ENCODE measurements around the gene U2AF2.

Gene U2AF2

GRCh38 chr19:55654868-55655647, at the start of gene U2AF2:
Gene U2AF2 (plus strand): TSS chr19:55655035. CDS start chr19:55655105, 70 bp downstream.
- in situ Hi-C loops (cut with HindIII; ENCODE audit: low sequenced_read_pairs): no loop called here

DNA sequence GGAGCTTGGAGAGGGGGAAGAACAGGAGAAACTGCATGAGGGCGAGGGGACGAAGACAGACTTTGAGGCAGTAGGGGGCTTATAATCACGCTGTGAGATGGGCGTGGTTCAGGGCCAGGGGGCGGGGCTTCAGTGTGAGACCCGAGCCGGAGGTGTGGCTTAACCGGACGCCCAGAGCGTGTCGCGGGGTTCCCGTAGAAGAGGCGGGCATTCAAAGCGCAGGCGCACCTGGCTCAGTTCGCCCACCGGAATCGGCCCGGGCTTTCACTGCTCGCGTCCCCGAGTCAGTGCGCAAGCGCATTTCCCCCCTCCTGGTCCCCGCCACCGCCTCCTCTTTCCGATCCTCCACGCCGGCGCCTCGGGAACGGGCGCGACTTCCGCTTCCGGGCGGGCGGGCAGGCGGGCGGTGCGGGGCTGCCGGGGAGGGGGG, 49.6 kb upstream of the U2AF2 start:
- in situ Hi-C loops (cut with HindIII; ENCODE audit: low sequenced_read_pairs): no loop called here

DNA sequence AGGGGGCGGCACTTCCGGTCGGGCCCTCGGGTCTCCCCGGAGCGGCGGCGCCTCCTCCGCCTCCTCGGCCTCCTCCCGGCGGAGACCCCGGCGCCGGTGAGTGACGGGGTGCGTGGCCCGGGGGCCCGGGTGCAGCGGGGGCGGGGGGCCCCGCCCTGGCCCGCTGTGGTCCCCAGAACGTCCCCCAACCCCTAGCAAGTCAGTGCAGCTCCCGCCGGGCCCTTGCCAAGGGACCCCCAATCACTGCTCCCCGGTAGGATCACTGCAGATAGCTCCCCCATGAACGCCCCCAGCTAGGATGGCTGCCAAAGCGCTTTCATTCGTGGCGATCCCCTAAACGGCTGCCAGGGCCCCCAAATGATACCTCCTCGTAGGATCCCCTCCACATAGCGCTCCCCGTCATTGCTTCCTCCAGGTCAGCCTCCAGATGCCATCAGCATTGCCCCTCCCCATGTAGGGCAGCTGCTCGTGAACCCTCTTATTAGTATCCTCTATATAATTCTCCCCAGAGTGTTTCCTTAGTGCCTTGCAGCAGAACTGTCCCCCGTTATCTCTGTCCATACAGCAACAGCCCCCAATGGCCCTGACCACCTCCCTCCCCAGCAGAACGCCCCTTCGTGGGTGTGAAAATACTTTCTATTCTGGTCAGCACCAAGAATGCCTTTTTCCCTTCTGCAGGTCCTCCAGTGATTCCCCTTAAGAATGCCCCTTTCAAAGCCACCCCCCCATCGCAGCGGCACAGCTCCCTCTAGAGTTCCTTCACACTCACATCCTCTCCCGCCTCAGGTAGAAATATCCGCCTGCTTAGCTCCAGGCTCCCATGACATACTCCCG, 49.0 kb upstream of the U2AF2 start, which contains the start of gene ZNF865:
Gene ZNF865, plus strand, starts transcription at position 11 of the 834 bp plus-strand sequence. CDS start 7,972 bp downstream, outside the sequence.
- in situ Hi-C loops (cut with HindIII; ENCODE audit: low sequenced_read_pairs): no loop called here

GRCh38 chr19:55606471-55606787, 48.4 kb upstream of the U2AF2 start:
- in situ Hi-C loops (cut with HindIII; ENCODE audit: low sequenced_read_pairs): no loop called here

DNA sequence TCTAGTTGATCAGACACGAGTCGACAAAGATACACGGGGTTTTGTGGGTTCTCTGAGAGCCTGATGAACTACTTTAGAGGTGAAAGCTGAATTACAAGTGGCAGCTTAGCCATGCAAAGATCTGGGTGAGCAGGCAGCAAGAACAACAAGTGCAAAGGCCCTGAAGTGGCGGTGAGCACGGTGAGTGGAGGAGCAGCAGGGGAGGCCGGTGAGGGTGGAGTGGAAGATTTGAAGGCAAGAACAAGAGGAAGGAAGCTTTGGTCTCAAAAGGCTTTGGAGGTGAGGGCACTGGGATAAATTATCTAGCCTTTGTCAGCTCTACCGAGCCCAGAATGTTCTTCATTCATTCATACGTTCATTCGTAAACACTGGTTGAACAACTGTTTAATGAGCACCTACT, 48.0 kb upstream of the U2AF2 start:
- in situ Hi-C loops (cut with HindIII; ENCODE audit: low sequenced_read_pairs): no loop called here

DNA sequence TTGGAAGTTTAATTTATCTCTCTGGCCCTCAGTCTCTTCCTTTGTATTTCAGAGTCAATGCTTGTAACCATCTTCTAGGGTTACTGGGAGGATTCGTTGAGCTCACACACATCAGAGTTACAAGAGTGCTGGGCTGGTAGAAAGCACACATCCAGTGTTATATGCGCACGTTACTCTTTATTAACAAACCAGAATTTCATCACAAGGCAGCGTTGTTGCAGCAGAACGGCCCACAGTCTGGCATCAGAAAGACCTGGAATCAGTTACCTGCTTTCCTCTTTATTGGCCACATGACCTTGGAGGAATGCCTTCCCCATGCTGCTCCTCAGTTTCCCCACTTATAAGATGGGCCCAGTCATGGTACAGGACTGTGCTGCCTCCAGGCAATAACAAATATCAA, 45.5 kb upstream of the U2AF2 start:
- in situ Hi-C loops (cut with HindIII; ENCODE audit: low sequenced_read_pairs): no loop called here

GRCh38 chr19:55611300-55611982, 43.4 kb upstream of the U2AF2 start:
- in situ Hi-C loops (cut with HindIII; ENCODE audit: low sequenced_read_pairs): no loop called here

- in situ Hi-C loops (cut with HindIII; ENCODE audit: low sequenced_read_pairs): no loop called here
These were observed 42.7 kb upstream of the U2AF2 start for GRCh38 chr19:55611983-55612645.

- in situ Hi-C loops (cut with HindIII; ENCODE audit: low sequenced_read_pairs): no loop called here
These were observed 41.4 kb upstream of the U2AF2 start for GRCh38 chr19:55613396-55613795.

DNA sequence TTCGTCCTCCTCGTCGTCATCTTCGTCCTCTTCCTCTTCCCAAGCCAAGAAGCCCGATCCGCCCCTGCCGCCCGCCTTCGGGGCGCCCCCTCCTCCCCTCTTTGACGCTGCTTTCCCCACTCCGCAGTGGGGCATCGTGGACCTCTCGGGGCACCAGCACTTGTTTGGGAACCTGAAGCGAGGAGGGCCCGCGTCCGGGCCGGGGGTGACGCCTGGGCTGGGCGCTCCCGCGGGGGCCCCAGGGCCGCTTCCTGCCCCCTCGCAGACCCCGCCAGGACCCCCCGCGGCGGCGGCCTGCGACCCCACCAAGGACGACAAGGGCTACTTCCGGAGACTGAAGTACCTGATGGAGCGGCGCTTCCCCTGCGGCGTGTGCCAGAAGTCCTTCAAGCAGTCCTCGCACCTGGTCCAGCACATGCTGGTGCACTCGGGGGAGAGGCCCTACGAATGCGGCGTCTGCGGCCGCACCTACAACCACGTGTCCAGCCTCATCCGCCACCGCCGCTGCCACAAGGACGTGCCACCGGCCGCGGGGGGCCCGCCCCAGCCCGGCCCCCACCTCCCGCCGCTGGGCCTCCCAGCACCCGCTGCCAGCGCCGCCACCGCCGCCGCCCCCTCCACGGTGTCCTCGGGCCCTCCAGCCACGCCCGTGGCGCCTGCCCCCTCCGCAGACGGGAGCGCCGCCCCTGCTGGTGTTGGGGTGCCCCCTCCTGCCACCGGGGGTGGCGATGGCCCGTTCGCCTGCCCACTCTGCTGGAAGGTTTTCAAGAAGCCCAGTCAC, 40.7 kb upstream of the U2AF2 start:
- in situ Hi-C loops (cut with HindIII; ENCODE audit: low sequenced_read_pairs): no loop called here

- in situ Hi-C loops (cut with HindIII; ENCODE audit: low sequenced_read_pairs): no loop called here
These were observed 39.9 kb upstream of the U2AF2 start for GRCh38 chr19:55614711-55615542.

DNA sequence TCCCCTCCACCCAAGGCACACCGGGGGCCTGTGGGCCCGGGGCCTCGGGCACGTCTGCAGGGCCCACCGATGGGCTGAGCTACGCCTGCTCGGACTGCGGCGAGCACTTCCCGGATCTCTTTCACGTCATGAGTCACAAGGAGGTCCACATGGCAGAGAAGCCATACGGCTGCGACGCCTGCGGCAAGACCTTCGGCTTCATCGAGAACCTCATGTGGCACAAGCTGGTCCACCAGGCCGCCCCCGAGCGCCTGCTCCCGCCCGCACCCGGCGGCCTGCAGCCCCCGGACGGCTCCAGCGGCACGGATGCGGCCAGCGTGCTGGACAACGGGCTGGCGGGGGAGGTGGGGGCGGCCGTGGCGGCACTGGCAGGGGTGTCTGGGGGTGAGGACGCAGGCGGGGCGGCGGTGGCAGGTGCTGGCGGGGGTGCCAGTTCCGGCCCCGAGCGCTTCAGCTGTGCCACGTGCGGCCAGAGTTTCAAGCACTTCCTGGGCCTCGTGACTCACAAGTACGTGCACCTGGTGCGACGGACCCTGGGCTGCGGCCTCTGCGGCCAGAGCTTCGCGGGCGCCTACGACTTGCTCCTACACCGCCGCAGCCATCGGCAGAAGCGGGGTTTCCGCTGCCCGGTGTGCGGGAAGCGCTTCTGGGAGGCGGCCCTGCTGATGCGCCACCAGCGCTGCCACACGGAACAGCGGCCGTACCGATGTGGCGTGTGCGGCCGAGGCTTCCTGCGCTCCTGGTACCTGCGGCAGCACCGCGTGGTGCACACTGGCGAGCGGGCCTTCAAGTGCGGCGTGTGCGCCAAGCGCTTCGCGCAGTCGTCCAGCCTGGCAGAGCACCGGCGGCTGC, 39.1 kb upstream of the U2AF2 start:
- in situ Hi-C loops (cut with HindIII; ENCODE audit: low sequenced_read_pairs): no loop called here

DNA sequence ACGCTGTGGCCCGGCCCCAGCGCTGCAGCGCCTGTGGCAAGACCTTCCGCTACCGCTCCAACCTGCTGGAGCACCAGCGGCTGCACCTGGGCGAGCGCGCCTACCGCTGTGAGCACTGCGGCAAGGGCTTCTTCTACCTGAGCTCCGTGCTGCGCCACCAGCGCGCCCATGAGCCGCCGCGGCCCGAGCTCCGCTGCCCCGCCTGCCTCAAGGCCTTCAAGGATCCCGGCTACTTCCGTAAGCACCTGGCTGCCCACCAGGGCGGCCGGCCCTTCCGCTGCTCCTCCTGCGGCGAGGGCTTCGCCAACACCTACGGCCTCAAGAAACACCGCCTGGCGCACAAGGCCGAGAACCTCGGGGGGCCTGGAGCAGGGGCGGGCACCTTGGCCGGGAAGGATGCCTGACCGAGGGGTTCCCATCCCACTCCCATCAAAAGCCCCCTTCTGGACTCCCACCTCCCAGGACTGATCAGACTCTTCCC, 38.4 kb upstream of the U2AF2 start:
- in situ Hi-C loops (cut with HindIII; ENCODE audit: low sequenced_read_pairs): no loop called here

DNA sequence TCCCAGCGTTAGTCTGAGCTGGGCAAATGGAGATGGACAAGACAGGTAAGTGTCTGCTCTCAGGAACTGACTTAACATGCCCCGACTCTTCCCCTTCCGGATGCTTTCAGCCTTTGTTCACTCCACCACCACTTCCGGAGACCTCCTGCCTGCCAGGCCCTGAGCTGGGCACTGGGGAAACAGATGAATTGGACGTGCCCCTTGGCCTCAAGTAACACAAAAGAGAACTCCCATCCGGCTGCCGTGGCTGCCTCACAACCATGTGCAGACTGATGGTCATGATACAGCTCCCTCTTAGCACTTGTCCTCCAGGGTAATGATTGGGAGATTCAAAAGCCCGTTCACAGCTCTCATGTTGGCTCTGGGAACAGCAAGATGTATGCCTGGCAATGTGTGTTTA, 37.4 kb upstream of the U2AF2 start:
- in situ Hi-C loops (cut with HindIII; ENCODE audit: low sequenced_read_pairs): no loop called here

DNA sequence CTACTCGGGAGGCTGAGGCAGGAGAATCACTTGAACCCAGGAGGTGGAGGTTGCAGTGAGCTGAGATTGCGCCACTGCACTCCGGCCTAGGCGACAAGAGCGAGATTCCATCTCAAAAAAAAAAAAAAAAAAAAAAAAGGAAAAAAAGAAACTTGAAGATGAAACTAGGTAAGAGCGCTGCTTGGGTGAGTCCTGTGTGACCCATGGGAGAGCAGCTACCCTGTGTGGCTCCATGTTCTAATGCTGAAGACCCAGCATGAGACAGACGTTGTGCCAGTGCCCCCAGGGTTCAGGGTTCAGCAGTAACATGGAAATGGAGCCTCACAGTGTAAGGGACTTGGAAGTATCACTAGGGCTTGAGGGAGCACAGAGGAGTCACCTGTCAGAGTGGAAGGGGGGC, 36.4 kb upstream of the U2AF2 start:
- in situ Hi-C loops (cut with HindIII; ENCODE audit: low sequenced_read_pairs): no loop called here

- in situ Hi-C loops (cut with HindIII; ENCODE audit: low sequenced_read_pairs): no loop called here
These were observed 35.5 kb upstream of the U2AF2 start for GRCh38 chr19:55619286-55619685.

- in situ Hi-C loops (cut with HindIII; ENCODE audit: low sequenced_read_pairs): loop anchor here (5.0 to 10.0 kb wide), 2 partner anchors 93 to 446 kb away; no protein-coding TSS in a partner anchor
These were observed 34.2 kb upstream of the U2AF2 start for GRCh38 chr19:55620410-55621204.

Data from DLD1 (cell line).